HEK293T (cell line): ENCODE results near the gene KY.

Experiments used
- ARNT ChIP-seq: fragments of 450-650 bp; IDR thresholded peaks from 2 replicates; pipeline ENCODE4 v1.6.1; 2017; ENCODE audit warnings: mild to moderate bottlenecking
- BHLHE40 ChIP-seq: fragments of 450-650 bp; IDR thresholded peaks from 2 replicates; pipeline ENCODE4 v1.6.1; 2016; ENCODE audit warnings: mild to moderate bottlenecking, moderate library complexity, borderline replicate concordance
- CTBP1 ChIP-seq: fragments of 450-650 bp; IDR thresholded peaks from 2 replicates; pipeline ENCODE4 v1.6.1; 2016; ENCODE audit warnings: borderline replicate concordance
- ELF4 ChIP-seq: fragments of 450-650 bp; IDR thresholded peaks from 2 replicates; pipeline ENCODE4 v1.6.1; 2017; ENCODE audit warnings: antibody characterized with exemption
- FOXA1 ChIP-seq: fragments of 450-650 bp; IDR thresholded peaks from 2 replicates; pipeline ENCODE4 v1.6.1; 2016; ENCODE audit warnings: mild to moderate bottlenecking
- FOXK2 ChIP-seq: fragments of 450-650 bp; IDR thresholded peaks from 2 replicates; pipeline ENCODE4 v1.6.1; 2016; ENCODE audit warnings: mild to moderate bottlenecking
- LEF1 ChIP-seq: fragments of 450-650 bp; IDR thresholded peaks from 2 replicates; pipeline ENCODE4 v1.6.1; 2017; ENCODE audit warnings: mild to moderate bottlenecking, borderline replicate concordance
- NFRKB ChIP-seq: fragments of 450-650 bp; IDR thresholded peaks from 2 replicates; pipeline ENCODE4 v1.6.1; 2016; ENCODE audit warnings: mild to moderate bottlenecking, moderate library complexity
- SP1 ChIP-seq: fragments of 450-650 bp; IDR thresholded peaks from 2 replicates; pipeline ENCODE4 v1.6.1; 2017
- SUZ12 ChIP-seq: fragments of 450-650 bp; IDR thresholded peaks from 2 replicates; pipeline ENCODE4 v1.6.1; 2016; ENCODE audit warnings: mild to moderate bottlenecking
- ZNF384 ChIP-seq: fragments of 450-650 bp; IDR thresholded peaks from 2 replicates; pipeline ENCODE4 v1.6.1; 2016

GRCh38 chr3:134694946-134695543 lies 44.2 kb upstream of the KY start:
- TF ChIP-seq ELF4 = no peak
- TF ChIP-seq LEF1 = no peak
- no peak for TF ChIP-seq SP1
- TF ChIP-seq SUZ12 = no peak
- no peak for TF ChIP-seq BHLHE40
- no peak for TF ChIP-seq FOXK2
- TF ChIP-seq ARNT = no peak
- no peak for TF ChIP-seq FOXA1
- TF ChIP-seq CTBP1 = no peak
- TF ChIP-seq NFRKB = no peak
- no peak for TF ChIP-seq ZNF384
